ENCODE measurements around the gene ANKRD28. TPM values are rescaled to one million over a fixed set of nuclear protein-coding genes. Genes with fewer than 3 reads are reported as not detected.

Gene ANKRD28
- total RNA-seq, 1 experiment from 2014 or later, result 82.6 TPM

GRCh38 chr3:15823092-15823491, 25.3 kb upstream of the ANKRD28 start:
- H3K4me2 ChIP-seq, result no peak overlapping the region
- H3F3A ChIP-seq (ENCODE audit: insufficient read depth, low read depth), result no peaks in the 10 kb centered on the region
- no peak overlapping the region for H3K27ac ChIP-seq
- intact Hi-C loops (cut with micrococcal nuclease; ENCODE audit: unreplicated experiment), result no loop called here
- peaks cover 26% of the 10 kb centered on the region for H4K20me1 ChIP-seq (ENCODE audit: insufficient read depth)
- DNase-seq, result no peak
- no peaks in the 10 kb centered on the region for H3K4me1 ChIP-seq (replicated peaks; ENCODE audit: insufficient read depth)
- no peaks in the 10 kb centered on the region for H3K27me3 ChIP-seq (ENCODE audit: insufficient read depth, low read depth)
- TF ChIP-seq EZH2 (IDR thresholded peaks at IDR 0.05; ENCODE audit: low read depth), result no peak
- no peak for TF ChIP-seq CTCF (conservative IDR thresholded peaks at IDR 0.05)
- ChIA-PET CTCF (no interaction called here), POLR2A (ENCODE audit: unreplicated experiment) (no interaction called here)
- no peak overlapping the region for H2AFZ ChIP-seq
- BruUV-seq (replicated peaks), result no TSS peak
- H3K79me2 ChIP-seq (ENCODE audit: low read depth), result peaks cover 99% of the 10 kb centered on the region
- H3K9me3 ChIP-seq (ENCODE audit: insufficient read depth, low read depth), result no peaks in the 10 kb centered on the region
- H3K36me3 ChIP-seq (ENCODE audit: low read depth), result no peaks in the 10 kb centered on the region
- no peaks in the 10 kb centered on the region for H3K9me2 ChIP-seq (ENCODE audit: insufficient read depth)
- H3K4me3 ChIP-seq, result no peak overlapping the region

- H3K79me2 ChIP-seq (ENCODE audit: low read depth), result peaks cover 96% of the 10 kb centered on the region
- CTCF ChIA-PET, result no interaction called here
- intact Hi-C loops (cut with micrococcal nuclease; ENCODE audit: unreplicated experiment), result no loop called here
These were observed 24.5 kb upstream of the ANKRD28 start for GRCh38 chr3:15822281-15822680.

GRCh38 chr3:15820911-15821310, 23.1 kb upstream of the ANKRD28 start:
- no peak for DNase-seq
- TF ChIP-seq CTCF (conservative IDR thresholded peaks at IDR 0.05) (no peak), EZH2 (IDR thresholded peaks at IDR 0.05; ENCODE audit: low read depth) (no peak)
- Histone ChIP-seq H3K27me3 (ENCODE audit: insufficient read depth, low read depth) (no peaks in the 10 kb centered on the region), H3K9me3 (ENCODE audit: insufficient read depth, low read depth) (no peaks in the 10 kb centered on the region), H3K4me3 (no peak overlapping the region), H3K9me2 (ENCODE audit: insufficient read depth) (no peaks in the 10 kb centered on the region), H2AFZ (no peak overlapping the region), H3K4me1 (replicated peaks; ENCODE audit: insufficient read depth) (no peaks in the 10 kb centered on the region), H3F3A (ENCODE audit: insufficient read depth, low read depth) (no peaks in the 10 kb centered on the region), H3K4me2 (no peak overlapping the region), H4K20me1 (ENCODE audit: insufficient read depth) (peaks cover 18% of the 10 kb centered on the region), H3K27ac (no peak overlapping the region), H3K79me2 (ENCODE audit: low read depth) (peaks cover 96% of the 10 kb centered on the region), H3K36me3 (ENCODE audit: low read depth) (no peaks in the 10 kb centered on the region)
- ChIA-PET POLR2A (ENCODE audit: unreplicated experiment) (no interaction called here), CTCF (no interaction called here)
- no TSS peak for BruUV-seq (replicated peaks)
- intact Hi-C loops (cut with micrococcal nuclease; ENCODE audit: unreplicated experiment), result no loop called here

More at GRCh38 chr3:15822281-15822680, 24.5 kb upstream of the ANKRD28 start:
- H3K27ac ChIP-seq, result no peak overlapping the region
- H3K27me3 ChIP-seq (ENCODE audit: insufficient read depth, low read depth), result no peaks in the 10 kb centered on the region
- no peak overlapping the region for H3K4me2 ChIP-seq
- DNase-seq, result no peak
- H3K9me2 ChIP-seq (ENCODE audit: insufficient read depth), result no peaks in the 10 kb centered on the region
- no peak for TF ChIP-seq EZH2 (IDR thresholded peaks at IDR 0.05; ENCODE audit: low read depth)
- no peak for TF ChIP-seq CTCF (conservative IDR thresholded peaks at IDR 0.05)
- BruUV-seq (replicated peaks), result no TSS peak
- no peaks in the 10 kb centered on the region for H3K9me3 ChIP-seq (ENCODE audit: insufficient read depth, low read depth)
- no peaks in the 10 kb centered on the region for H3K4me1 ChIP-seq (replicated peaks; ENCODE audit: insufficient read depth)
- POLR2A ChIA-PET (ENCODE audit: unreplicated experiment), result no interaction called here
- H3K36me3 ChIP-seq (ENCODE audit: low read depth), result no peaks in the 10 kb centered on the region
- H3F3A ChIP-seq (ENCODE audit: insufficient read depth, low read depth), result no peaks in the 10 kb centered on the region
- H4K20me1 ChIP-seq (ENCODE audit: insufficient read depth), result peaks cover 18% of the 10 kb centered on the region
- no peak overlapping the region for H2AFZ ChIP-seq
- H3K4me3 ChIP-seq, result no peak overlapping the region
